ENCODE measurements around the gene CYP4F12.

DNA sequence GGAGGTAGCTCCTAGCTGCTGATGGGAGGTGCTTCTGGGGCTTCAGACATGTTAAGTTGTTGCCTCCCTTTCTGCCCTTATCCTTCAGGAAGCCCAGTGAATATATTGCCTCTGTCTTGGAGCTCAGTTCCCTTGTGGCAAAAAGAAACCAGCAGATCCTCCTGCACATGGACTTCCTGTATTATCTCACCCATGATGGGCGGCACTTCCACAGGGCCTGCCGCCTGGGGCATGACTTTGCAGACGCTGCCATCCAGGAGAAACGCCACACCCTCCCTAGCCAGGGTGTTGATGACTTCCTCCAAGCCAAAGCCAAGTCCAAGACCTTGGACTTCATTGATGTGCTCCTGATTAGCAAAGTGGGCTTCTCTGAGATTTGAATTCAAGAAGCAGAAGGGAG is 6.0 kb upstream of the CYP4F12 start:
- TF ChIP-seq, protein P1, sequence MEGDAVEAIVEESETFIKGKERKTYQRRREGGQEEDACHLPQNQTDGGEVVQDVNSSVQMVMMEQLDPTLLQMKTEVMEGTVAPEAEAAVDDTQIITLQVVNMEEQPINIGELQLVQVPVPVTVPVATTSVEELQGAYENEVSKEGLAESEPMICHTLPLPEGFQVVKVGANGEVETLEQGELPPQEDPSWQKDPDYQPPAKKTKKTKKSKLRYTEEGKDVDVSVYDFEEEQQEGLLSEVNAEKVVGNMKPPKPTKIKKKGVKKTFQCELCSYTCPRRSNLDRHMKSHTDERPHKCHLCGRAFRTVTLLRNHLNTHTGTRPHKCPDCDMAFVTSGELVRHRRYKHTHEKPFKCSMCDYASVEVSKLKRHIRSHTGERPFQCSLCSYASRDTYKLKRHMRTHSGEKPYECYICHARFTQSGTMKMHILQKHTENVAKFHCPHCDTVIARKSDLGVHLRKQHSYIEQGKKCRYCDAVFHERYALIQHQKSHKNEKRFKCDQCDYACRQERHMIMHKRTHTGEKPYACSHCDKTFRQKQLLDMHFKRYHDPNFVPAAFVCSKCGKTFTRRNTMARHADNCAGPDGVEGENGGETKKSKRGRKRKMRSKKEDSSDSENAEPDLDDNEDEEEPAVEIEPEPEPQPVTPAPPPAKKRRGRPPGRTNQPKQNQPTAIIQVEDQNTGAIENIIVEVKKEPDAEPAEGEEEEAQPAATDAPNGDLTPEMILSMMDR (IDR thresholded peaks at IDR 0.05; ENCODE audit: borderline replicate concordance, extremely low read depth, low read length, poor library complexity, severe bottlenecking), result no peak
- no peak for TF ChIP-seq EZH2 (IDR thresholded peaks at IDR 0.05; ENCODE audit: borderline replicate concordance, low read depth, low read length, severe bottlenecking)
